GM08714 (cell line): Measurements from ENCODE around the gene UBE2J2.

ENCODE experiments used
- H3K4me3 ChIP-seq: fragments of 200-500 bp; sonication (Bioruptor generic); 2 replicates; pipeline ENCODE4 v1.5.1; 2014; ENCODE audit warnings: mild to moderate bottlenecking, low read length, inconsistent platforms
- ZNF274 ChIP-seq: IDR thresholded peaks from 2 replicates; pipeline ENCODE4 v1.6.1; 2012; ENCODE audit warnings: mild to moderate bottlenecking, low read depth, low read length

Gene UBE2J2

GRCh38 chr1:1285102-1285571, 11.5 kb upstream of the UBE2J2 start:
- H3K4me3 ChIP-seq, result no peak overlapping the region

GRCh38 chr1:1284221-1285101, 10.8 kb upstream of the UBE2J2 start:
- no peak overlapping the region for H3K4me3 ChIP-seq
- TF ChIP-seq ZNF274, result no peak

More at GRCh38 chr1:1285102-1285571, 11.5 kb upstream of the UBE2J2 start:
- TF ChIP-seq ZNF274, result no peak

DNA sequence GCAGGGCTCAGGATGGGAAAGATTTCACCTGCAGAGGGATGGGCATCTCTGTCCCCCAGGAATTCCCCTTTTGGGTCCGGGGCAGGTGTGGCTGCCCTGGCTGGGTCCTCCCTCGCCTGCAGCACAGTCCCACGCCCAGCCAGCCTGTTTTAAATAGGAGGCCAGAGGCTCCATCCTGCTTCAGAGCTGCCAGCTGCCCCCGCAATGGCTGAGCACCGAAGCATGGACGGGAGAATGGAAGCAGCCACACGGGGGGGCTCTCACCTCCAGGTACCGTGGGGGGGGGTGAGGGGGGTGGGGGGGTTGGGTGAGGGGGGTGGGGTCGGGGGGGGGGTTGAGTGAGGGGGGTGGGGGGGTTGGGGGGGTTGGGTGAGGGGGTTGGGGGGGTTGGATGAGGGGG, 10.2 kb upstream of the UBE2J2 start:
- no peak for TF ChIP-seq ZNF274

DNA sequence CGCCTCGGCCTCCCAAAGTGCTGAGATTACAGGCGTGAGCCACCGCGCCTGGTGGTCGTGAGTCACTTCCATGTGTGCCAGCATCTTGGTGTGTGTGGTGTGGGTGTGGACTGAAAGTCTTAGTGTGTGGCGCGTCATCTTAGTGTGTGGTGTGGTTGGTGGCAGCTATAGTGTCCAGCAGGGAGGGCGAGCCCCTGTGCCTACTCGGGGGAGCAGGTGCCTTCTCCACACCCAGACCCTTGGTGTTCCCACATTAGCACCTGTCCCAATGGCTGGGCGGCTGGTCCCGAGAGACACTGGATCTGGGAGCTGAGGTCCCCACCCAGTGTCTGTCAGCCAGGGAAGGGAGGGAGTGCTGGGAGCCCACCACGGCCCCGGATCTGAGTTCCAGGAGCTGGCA, 9.3 kb upstream of the UBE2J2 start:
- H3K4me3 ChIP-seq, result no peak overlapping the region
- TF ChIP-seq ZNF274, result no peak

More for the DNA sequence above, 10.2 kb upstream of the UBE2J2 start:
- no peak overlapping the region for H3K4me3 ChIP-seq

DNA sequence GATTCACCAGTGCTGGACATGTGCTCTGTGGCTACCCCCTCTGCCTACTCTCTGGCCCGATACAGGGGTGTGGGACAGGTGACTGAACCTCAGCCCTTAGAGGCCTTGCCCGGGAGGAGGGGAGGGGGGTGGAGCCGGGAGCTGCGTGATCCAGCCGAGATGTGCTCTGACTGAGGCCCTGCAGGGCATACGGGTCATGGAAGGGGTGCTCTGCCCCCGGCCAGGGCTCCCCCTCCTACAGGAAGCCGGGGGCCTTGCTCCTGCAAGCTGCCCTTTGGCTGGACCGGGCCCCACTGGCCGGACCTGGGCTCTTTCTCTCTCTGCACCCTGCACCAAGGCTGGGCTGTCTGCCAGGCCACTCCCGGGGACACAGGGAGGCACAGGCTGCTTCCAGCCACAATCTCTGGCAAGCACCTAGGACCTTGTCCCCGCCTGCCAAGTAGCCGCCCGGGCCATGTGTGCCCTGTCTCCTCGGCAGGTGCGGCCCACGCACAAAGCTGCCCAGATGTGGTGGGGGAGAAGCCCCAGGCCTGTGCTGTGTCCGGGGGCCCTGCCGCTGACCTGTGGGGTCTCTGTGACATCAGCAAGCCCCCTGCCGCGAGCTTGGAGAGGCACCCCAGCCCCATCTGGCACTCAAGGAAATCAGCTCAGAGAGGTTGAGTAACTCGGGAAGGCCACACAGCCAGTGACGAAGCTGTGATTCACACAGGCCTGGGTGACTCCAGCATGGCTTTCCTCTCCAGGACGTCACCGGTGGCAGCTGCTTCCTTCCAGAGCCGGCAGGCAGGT, 8.1 kb upstream of the UBE2J2 start:
- no peak for TF ChIP-seq ZNF274
- H3K4me3 ChIP-seq, result no peak overlapping the region

GRCh38 chr1:1280782-1281481, 7.3 kb upstream of the UBE2J2 start:
- no peak for TF ChIP-seq ZNF274
- H3K4me3 ChIP-seq, result no peak overlapping the region

- no peak overlapping the region for H3K4me3 ChIP-seq
- TF ChIP-seq ZNF274, result no peak
Measured at GRCh38 chr1:1279028-1279427, 5.4 kb upstream of the UBE2J2 start.

GRCh38 chr1:1278620-1279019, 5.0 kb upstream of the UBE2J2 start:
- no peak for TF ChIP-seq ZNF274
- H3K4me3 ChIP-seq, result no peak overlapping the region

DNA sequence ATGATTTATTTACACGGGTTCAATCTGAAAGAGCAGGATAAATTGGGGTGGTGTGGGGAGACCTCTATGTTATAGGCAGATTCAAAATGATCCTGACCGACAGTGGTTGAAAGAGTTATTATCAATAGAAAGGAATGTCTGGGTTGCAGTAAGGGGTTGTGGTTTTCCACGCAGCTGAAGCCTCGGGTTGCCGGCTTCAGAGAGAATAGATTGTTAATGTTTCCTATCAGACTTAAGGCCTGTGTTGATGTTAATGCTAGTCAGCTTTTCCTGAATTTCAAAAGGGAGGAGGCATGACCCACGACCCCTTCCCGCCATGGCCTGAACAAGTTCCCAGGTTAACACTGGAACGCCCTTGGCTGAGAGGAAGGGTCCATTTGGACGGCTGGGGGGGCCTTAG, 2.2 kb upstream of the UBE2J2 start:
- no peak for TF ChIP-seq ZNF274
- no peak overlapping the region for H3K4me3 ChIP-seq

DNA sequence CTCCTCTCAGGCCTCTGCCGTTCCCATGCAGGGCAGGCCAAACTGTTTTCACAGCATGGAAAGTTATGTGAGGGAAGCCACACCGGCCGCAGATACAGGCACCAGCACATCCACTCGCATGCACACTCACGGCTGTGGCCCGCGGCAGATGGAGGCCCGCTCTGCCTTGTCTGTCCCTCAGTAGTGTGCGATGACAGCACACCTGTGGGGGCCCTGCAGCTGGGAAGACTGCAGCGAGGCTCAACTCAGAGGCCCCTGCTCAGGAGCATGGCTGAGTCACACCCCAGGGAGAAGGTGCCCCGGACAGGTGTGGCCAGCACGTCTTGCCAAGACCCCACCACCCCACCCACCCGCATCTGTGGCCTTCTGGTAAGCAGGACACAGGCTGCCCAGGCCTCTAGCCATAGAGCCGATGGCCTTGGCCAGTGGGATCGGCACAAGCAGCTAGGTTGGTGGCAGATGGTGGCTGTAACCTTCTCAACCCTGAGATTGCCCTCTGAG, 1.3 kb upstream of the UBE2J2 start:
- H3K4me3 ChIP-seq, result no peak overlapping the region
- no peak for TF ChIP-seq ZNF274

- no peak for TF ChIP-seq ZNF274
Measured at GRCh38 chr1:1274299-1274930, 761 bp upstream of the UBE2J2 start.

GRCh38 chr1:1273209-1273511, 494 bp downstream of the UBE2J2 start:
- peak overlapping the region; percentile 93 for H3K4me3 ChIP-seq
- no peak for TF ChIP-seq ZNF274

More at GRCh38 chr1:1274299-1274930, 761 bp upstream of the UBE2J2 start:
- peak overlapping the region; percentile 69 for H3K4me3 ChIP-seq

GRCh38 chr1:1272341-1273208, 1.1 kb downstream of the UBE2J2 start:
- no peak for TF ChIP-seq ZNF274
- peak overlapping the region; percentile 93 for H3K4me3 ChIP-seq

DNA sequence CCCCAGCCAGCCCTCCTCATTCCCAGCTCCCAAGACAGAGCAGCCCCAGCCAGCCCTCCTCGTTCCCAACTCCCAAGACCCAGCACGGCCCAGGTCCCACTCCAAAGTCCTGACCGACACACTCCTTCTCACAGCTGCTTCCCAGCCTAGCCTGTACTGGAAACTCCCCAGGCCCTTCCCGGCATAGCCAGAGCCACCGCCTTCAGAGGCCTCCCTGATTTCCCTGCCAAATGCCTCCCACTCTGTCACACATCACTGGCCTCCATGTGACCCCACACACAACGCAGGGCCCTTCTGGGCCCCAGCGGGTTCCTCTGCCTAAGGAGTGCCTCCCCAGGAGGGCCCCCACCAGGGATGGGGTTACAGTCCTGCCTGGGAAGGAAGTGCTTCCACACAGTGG, 2.8 kb downstream of the UBE2J2 start:
- no peak for TF ChIP-seq ZNF274
- H3K4me3 ChIP-seq, result no peak overlapping the region
